GM12874 (cell line): Measurements from ENCODE around the gene APBA3.

Experiments
- TF ChIP-seq, protein P1 (sequence below): IDR thresholded peaks from 2 replicates; pipeline ENCODE4 v1.5.1; 2011; ENCODE audit warnings: low read depth, mild to moderate bottlenecking, control low read depth, low read length, moderate library complexity; ENCODE audit not compliant: insufficient read depth

Gene APBA3

DNA sequence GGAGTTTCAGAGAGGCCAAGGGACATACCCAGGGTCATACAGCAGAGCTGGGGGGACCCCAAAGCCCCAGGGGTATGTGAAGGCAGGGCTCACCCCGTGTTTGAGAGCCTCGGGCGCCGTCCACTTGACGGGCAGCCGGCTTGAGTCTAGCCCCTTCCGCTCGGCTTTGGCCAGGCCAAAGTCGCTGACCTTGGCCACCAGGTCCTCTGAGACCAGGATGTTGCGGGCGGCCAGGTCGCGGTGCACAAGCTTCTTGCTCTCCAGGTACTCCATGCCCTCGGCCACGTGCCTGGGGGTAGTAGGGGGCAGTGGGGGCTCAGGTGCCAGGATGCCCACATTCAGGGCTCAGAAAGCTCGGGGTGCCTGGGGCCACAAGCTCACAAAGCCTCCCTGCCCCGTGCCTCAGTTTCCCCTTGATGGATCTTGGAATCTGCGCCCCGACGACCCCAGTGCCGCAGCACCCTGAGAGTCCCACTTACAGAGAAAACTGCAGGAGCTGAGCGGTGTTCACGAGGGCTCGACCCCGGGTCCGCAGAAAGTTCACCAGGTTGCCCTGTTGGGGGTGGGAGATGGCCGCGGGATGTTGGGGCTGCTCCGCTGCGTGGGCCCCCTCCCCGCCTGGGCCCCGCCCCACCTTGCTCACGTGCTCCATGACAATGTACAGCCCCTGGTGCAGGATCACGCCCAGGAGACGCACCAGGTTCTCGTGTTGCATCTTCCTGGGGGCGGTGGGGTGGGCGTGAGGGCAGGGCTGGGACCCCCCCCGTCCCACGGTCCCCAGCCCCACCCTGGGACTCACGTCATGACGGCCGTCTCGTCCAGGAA, 17.6 kb upstream of the APBA3 start:
- TF ChIP-seq, protein P1, sequence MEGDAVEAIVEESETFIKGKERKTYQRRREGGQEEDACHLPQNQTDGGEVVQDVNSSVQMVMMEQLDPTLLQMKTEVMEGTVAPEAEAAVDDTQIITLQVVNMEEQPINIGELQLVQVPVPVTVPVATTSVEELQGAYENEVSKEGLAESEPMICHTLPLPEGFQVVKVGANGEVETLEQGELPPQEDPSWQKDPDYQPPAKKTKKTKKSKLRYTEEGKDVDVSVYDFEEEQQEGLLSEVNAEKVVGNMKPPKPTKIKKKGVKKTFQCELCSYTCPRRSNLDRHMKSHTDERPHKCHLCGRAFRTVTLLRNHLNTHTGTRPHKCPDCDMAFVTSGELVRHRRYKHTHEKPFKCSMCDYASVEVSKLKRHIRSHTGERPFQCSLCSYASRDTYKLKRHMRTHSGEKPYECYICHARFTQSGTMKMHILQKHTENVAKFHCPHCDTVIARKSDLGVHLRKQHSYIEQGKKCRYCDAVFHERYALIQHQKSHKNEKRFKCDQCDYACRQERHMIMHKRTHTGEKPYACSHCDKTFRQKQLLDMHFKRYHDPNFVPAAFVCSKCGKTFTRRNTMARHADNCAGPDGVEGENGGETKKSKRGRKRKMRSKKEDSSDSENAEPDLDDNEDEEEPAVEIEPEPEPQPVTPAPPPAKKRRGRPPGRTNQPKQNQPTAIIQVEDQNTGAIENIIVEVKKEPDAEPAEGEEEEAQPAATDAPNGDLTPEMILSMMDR, result no peak

DNA sequence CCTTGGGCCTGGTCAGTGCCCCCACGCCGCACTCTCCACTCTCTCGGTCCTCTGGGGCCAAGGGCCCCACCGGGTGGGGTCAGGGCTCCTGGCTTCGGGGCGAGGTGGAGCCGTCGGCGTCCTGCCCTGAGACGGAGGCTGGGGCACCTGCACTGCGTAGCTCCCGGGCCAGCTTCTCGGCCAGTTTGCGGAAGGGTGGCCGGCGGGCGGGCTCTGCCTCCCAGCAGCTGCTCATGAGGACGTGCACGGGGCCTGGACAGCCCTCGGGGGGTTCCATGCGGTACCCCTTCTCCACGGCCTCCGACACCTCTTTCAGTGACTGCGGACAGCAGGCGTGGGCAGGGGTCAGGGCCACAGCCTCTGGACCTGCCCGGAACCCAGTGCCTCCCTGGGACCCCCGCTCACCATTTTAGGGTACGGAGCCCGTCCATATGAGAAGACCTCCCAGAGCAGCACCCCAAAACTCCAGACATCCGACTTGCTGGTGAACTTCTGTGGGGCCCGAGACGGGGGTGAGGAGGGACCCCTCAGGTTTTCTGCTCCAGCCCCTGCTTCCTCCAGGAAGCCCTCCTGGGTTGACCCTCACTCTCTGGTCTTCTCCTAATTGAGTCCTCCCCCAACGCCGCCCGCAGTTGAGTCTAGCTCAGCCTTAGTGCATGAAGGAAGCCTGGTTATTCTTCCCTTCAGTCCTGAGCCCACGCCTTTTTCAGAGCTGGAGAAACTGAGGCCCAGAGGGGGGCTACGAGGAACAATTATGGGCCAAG, 16.8 kb upstream of the APBA3 start:
- TF ChIP-seq, protein P1, result no peak

DNA sequence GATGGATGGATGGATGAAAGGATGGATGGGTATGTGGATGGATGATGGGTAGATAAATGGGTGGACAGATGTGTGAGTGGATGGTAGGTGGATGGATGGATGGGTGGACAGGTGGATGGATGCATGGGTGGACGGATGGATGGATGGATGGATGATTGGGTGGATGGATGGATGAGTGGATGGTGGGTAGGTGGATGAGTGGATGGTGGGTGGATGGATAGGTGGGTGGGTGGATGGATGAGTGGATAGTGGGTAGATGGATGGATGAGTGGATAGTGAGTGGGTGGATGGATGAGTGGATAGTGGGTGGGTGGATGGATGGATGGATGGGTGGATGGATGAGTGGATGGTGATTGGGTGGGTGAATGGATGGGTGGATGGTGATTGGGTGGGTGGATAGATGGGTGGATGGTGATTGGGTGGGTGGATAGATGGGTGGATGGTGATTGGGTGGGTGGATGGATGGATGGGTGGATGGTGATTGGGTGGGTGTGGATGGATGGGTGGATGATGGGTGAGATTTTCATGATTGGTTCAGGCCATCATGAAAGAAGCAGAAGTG, 15.1 kb upstream of the APBA3 start:
- TF ChIP-seq, protein P1, result no peak

DNA sequence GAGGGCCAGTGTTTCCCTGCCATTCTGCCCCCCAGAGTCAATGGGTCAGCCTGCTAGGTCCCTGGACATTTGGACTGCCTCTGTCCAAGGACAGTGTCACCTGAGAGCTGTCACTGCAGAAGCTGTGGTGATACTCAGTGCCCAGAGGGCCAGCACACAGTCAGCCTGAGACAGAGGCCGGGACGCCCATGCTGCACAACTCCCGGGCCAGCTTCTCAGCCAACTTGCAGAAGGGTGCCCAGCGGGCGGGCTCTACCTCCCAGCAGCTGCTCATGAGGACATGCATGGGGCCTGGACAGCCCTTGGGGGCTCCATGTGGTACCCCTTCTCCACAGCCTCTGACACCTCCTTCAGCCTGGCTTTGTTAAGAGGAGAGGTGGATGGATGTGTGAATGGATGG, 14.3 kb upstream of the APBA3 start:
- TF ChIP-seq, protein P1, result no peak

DNA sequence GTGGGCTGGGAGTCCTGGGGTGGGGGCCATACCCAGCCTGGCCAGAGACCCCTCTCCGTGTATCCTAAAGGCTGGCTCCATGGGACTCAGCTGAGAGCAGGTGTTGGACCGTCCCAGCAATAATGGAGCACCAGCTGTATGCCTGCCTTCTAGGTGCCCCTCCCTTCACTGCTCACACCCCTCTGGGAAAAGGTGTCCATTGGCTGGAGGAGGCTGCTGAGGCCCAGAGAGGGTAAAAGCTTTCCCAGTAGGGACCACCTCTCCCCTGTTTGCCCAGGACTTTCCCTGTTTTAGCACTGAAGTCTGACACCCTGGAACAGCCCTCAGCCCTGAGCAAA, 13.9 kb upstream of the APBA3 start:
- TF ChIP-seq, protein P1, result no peak

DNA sequence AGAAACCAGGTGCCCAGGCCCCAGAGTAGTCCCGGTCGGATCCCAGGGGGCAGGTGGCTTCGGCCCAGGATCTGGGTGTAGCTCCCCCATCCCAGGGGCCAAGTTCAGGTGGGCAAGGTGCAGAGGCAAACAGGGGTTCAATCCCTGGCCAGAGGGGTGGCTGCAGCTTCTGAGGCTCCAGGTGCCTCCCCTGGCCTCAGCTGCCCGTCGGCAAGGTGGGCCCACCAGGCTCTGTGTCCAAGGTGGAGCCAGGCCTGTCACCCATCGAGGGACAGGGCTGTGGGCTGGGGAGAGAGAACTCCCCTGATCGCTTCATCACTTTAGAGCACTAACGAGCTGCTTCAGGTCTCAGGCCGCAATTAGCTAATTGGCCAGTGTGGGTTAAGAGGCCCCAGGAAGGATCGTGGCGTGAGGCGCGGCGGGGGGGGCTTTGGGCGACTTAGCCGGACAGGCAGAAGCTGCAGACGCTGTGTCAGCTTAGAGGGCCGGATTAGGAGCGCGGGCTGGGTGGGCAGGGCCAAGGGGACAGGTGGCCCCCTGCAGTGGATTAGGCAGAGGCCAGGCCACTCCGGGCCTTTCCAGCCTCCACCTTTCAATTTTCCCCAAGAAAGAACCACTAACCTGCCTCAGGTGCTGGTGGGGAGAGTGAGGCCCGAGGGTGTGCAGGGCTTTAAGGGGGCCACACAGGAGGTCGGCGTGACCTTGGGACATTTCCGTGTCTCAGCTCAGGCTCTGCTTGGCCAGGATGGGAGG, 13.3 kb upstream of the APBA3 start:
- TF ChIP-seq, protein P1, result no peak
